Kidney (tissue), 14 donors: ENCODE measurements around the gene GPC5. TPM values are rescaled to one million over a fixed set of nuclear protein-coding genes. Genes with fewer than 3 reads are reported as not detected.

Experiments
- DNase-seq, 5 donors: peaks; one replicate each; pipeline ENCODE4 v3.0.0-alpha.2; 2013 to 2020
- FAIRE-seq: peaks from 2 replicates; lab custom pipeline; 2012; peaks lifted over from hg19 to GRCh38; lab: Jason Lieb, UNC
- H3K27ac ChIP-seq, 2 donors: one replicate each; pipeline ENCODE4 v1.7.0; 2013; ENCODE audit warnings: low read depth in 2 of 2, low read length in 2 of 2, inconsistent platforms in 1 of 2
- H3K27me3 ChIP-seq: one replicate; pipeline ENCODE4 v1.7.1; 2013; ENCODE audit warnings: low read length, inconsistent platforms; ENCODE audit not compliant: control insufficient read depth, insufficient read depth
- H3K36me3 ChIP-seq, 3 donors: one replicate each; pipeline versions ENCODE4 v1.7.0 to v1.7.1; 2013; ENCODE audit warnings: low read length in 3 of 3, control low read depth in 1 of 3, inconsistent platforms in 1 of 3; ENCODE audit not compliant: insufficient read depth in 3 of 3, control insufficient read depth in 2 of 3
- H3K4me1 ChIP-seq, 3 donors: one replicate each; pipeline versions ENCODE4 v1.7.0 to v1.7.1; 2013; ENCODE audit warnings: low read length in 3 of 3, inconsistent platforms in 1 of 3, low read depth in 1 of 3; ENCODE audit not compliant: control insufficient read depth in 2 of 3, insufficient read depth in 2 of 3
- H3K4me3 ChIP-seq, 3 donors: one replicate each; pipeline versions ENCODE4 v1.7.0 to v1.8.1; 2013; ENCODE audit warnings: low read length in 3 of 3, control low read depth in 1 of 3, inconsistent platforms in 1 of 3
- H3K9ac ChIP-seq, 3 donors: one replicate each; pipeline versions ENCODE4 v1.7.0 to v1.7.1; 2013; ENCODE audit warnings: low read length in 3 of 3, control low read depth in 1 of 3, inconsistent platforms in 1 of 3
- H3K9me3 ChIP-seq, 3 donors: one replicate each; pipeline versions ENCODE4 v1.7.0 to v1.7.1; 2013; ENCODE audit warnings: low read length in 3 of 3, control low read depth in 1 of 3, inconsistent platforms in 1 of 3; ENCODE audit not compliant: control insufficient read depth in 2 of 3, insufficient read depth in 1 of 3
- CTCF ChIP-seq: IDR thresholded peaks from 3 replicates; pipeline ENCODE4 v1.5.1; 2012; ENCODE audit warnings: mild to moderate bottlenecking, moderate library complexity, borderline replicate concordance; ENCODE audit not compliant: insufficient read depth; ENCODE audit errors: extremely low read depth
- intact Hi-C: fragments of 100-400 bp; cut with DNase I; formaldehyde crosslinking; loops from one replicate; pipeline ENCODE4 v1.11.1; 2022
- polyA plus RNA-seq: library from polyadenylated mRNA; stranded (reverse); fragments of 350-450 nt; fragmentation: Illumina TruSeq; extraction: RNeasy Lipid Tissue Mini Kit (QIAGEN cat#74804); gene quantifications from one replicate; pipeline ENCODE4 v1.2.3, GENCODE V29; 2014; ENCODE audit warnings: low read depth, low replicate concordance; ENCODE audit not compliant: insufficient read depth
- total RNA-seq: library from RNA; stranded (reverse); fragmentation: NEBNext Ultra II Directional; extraction: Animal tissue kit (Norgen Biotek cat#: 25700); gene quantifications from one replicate; pipeline ENCODE4 v1.2.1, GENCODE V29; 2021
- donor health status: control.
- donor health status: control.
- donor health status: control.
- donor health status: control.
- donor health status: control.
- donor health status: DM: yes; HTN: yes; CAD: no.
- donor health status: Normal renal cell carcinoma (clear cell type).

Gene GPC5
- total and polyA plus RNA-seq, 2 donors from 2014 or later: 0.47 to 6.8 TPM

- no peaks in the 10 kb centered on the region for H3K4me1 ChIP-seq
- no peak overlapping the region for H3K9ac ChIP-seq
- H3K27ac ChIP-seq: no peak overlapping the region
- intact Hi-C loops: no loop called here
- no peaks in the 10 kb centered on the region for H3K27me3 ChIP-seq
- H3K36me3 ChIP-seq: no peaks in the 10 kb centered on the region
- FAIRE-seq (no peak), DNase-seq (peak in 2 of 5 donors; percentile 3 to 27)
- no peaks in the 10 kb centered on the region for H3K9me3 ChIP-seq
- TF ChIP-seq CTCF: peak; percentile 22
- no peak overlapping the region for H3K4me3 ChIP-seq
Observed at GRCh38 chr13:92716749-92717148, 1318.3 kb downstream of the GPC5 start.

- Histone ChIP-seq H3K36me3 (no peaks in the 10 kb centered on the region), H3K9me3 (no peaks in the 10 kb centered on the region), H3K9ac (no peak overlapping the region), H3K27me3 (no peaks in the 10 kb centered on the region), H3K27ac (no peak overlapping the region), H3K4me1 (no peaks in the 10 kb centered on the region), H3K4me3 (no peak overlapping the region)
- DNase-seq: no peak
- intact Hi-C loops: no loop called here
- TF ChIP-seq CTCF: no peak
- FAIRE-seq: no peak
Observed at GRCh38 chr13:92717857-92718256, 1319.4 kb downstream of the GPC5 start.

GRCh38 chr13:92719868-92720267 lies 1321.4 kb downstream of the GPC5 start:
- Histone ChIP-seq H3K27me3 (no peaks in the 10 kb centered on the region), H3K4me1 (no peaks in the 10 kb centered on the region), H3K36me3 (no peaks in the 10 kb centered on the region), H3K9ac (no peak overlapping the region), H3K27ac (no peak overlapping the region), H3K9me3 (no peaks in the 10 kb centered on the region), H3K4me3 (no peak overlapping the region)
- DNase-seq (no peak), FAIRE-seq (no peak)
- no peak for TF ChIP-seq CTCF
- intact Hi-C loops: no loop called here

GRCh38 chr13:92721620-92722019 lies 1323.2 kb downstream of the GPC5 start:
- FAIRE-seq (no peak), DNase-seq (no peak)
- Histone ChIP-seq H3K9me3 (no peaks in the 10 kb centered on the region), H3K4me3 (no peak overlapping the region), H3K36me3 (no peaks in the 10 kb centered on the region), H3K27me3 (no peaks in the 10 kb centered on the region), H3K9ac (no peak overlapping the region), H3K27ac (no peak overlapping the region), H3K4me1 (no peaks in the 10 kb centered on the region)
- no peak for TF ChIP-seq CTCF
- intact Hi-C loops: no loop called here
